ENCODE measurements around the gene SPDYE1.
A peak's percentile ranks its signal among the peaks of the same experiment; 100 is the strongest.

SPDYE1 gene

DNA sequence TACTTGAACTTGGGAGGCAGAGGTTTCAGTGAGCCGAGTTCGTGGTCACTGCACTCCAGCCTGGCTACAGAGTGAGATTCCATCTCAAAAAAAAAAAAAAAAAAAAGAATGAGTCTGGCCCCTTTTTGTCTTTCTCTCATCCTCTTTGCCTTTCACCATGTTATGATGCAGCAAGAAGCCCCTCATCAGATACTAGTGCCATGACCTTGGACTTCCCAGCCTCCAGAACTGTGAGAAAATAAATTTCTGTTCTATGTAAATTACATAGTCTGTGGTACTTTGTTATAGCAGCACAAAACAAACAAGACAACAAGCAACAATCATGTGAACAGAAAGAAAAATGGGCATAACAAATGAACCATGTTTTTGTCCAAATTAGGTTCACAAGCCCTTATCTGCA is 44.5 kb downstream of the SPDYE1 start:
- no peak overlapping the region for H2AFZ ChIP-seq (ENCODE audit: low read length)
- TF ChIP-seq, protein P1, sequence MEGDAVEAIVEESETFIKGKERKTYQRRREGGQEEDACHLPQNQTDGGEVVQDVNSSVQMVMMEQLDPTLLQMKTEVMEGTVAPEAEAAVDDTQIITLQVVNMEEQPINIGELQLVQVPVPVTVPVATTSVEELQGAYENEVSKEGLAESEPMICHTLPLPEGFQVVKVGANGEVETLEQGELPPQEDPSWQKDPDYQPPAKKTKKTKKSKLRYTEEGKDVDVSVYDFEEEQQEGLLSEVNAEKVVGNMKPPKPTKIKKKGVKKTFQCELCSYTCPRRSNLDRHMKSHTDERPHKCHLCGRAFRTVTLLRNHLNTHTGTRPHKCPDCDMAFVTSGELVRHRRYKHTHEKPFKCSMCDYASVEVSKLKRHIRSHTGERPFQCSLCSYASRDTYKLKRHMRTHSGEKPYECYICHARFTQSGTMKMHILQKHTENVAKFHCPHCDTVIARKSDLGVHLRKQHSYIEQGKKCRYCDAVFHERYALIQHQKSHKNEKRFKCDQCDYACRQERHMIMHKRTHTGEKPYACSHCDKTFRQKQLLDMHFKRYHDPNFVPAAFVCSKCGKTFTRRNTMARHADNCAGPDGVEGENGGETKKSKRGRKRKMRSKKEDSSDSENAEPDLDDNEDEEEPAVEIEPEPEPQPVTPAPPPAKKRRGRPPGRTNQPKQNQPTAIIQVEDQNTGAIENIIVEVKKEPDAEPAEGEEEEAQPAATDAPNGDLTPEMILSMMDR (conservative IDR thresholded peaks at IDR 0.05; ENCODE audit: low read length): no peak
- TF ChIP-seq EZH2phosphoT487 (IDR thresholded peaks at IDR 0.05; ENCODE audit: borderline replicate concordance): no peak
- H3K9me2 ChIP-seq (replicated peaks; ENCODE audit: low read depth, low read length): no peaks in the 10 kb centered on the region
- no peak overlapping the region for H3K4me3 ChIP-seq (ENCODE audit: low read length, poor library complexity, severe bottlenecking)
- no peaks in the 10 kb centered on the region for H3K36me3 ChIP-seq (ENCODE audit: insufficient read depth, low read length)
- H3K27me3 ChIP-seq (ENCODE audit: insufficient read depth, low read length, poor library complexity, severe bottlenecking): no peaks in the 10 kb centered on the region
- peaks cover 26% of the 10 kb centered on the region for H3K4me1 ChIP-seq (ENCODE audit: insufficient read depth, low read length, poor library complexity, severe bottlenecking)
- peaks cover 27% of the 10 kb centered on the region for H3K79me2 ChIP-seq (ENCODE audit: insufficient read depth, low read length)
- no peaks in the 10 kb centered on the region for H3K9me3 ChIP-seq (ENCODE audit: insufficient read depth, low read depth, low read length)
- no peak overlapping the region for H3K4me2 ChIP-seq (ENCODE audit: low read depth, low read length, poor library complexity, severe bottlenecking)
- H3K9ac ChIP-seq (ENCODE audit: low read depth, low read length, poor library complexity, severe bottlenecking): no peak overlapping the region
- 0 out of 2 replicates have a peak, but pooled peaks cover 3% of the 10 kb centered on the region for H3F3A ChIP-seq (ENCODE audit: low read depth)
- H4K20me1 ChIP-seq (ENCODE audit: insufficient read depth, low read length, poor library complexity, severe bottlenecking): peaks cover 20% of the 10 kb centered on the region

DNA sequence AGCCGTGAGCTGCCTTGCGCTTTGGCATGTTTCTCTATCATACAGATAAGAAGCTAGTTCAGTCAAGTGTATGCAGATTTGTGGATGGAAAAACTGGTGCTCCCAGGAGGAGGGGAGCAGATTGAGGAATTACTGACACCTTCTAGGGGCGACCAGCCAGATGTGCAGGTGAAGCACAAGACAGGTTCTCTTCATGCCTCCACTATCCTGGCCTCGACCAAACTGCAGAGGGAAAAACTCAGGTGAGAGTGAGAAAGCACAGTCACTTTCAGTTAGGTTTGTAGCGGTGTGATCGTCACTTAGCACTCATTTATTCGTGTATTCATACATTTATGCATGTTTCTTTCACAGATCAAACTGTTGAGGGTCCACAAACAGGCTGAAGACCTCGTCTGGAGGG is 46.2 kb downstream of the SPDYE1 start:
- H4K20me1 ChIP-seq (ENCODE audit: insufficient read depth, low read length, poor library complexity, severe bottlenecking): peaks cover 21% of the 10 kb centered on the region
- H3K27me3 ChIP-seq (ENCODE audit: insufficient read depth, low read length, poor library complexity, severe bottlenecking): no peaks in the 10 kb centered on the region
- H3K9me2 ChIP-seq (replicated peaks; ENCODE audit: low read depth, low read length): no peaks in the 10 kb centered on the region
- no peak for TF ChIP-seq EZH2phosphoT487 (IDR thresholded peaks at IDR 0.05; ENCODE audit: borderline replicate concordance)
- TF ChIP-seq, protein P1 (conservative IDR thresholded peaks at IDR 0.05; ENCODE audit: low read length): no peak
- H3F3A ChIP-seq (ENCODE audit: low read depth): 0 out of 2 replicates have a peak, but pooled peaks cover 3% of the 10 kb centered on the region
- H3K4me3 ChIP-seq (ENCODE audit: low read length, poor library complexity, severe bottlenecking): peak overlapping the region; percentile 95
- H3K36me3 ChIP-seq (ENCODE audit: insufficient read depth, low read length): no peaks in the 10 kb centered on the region
- peak overlapping the region; percentile 96 for H3K4me2 ChIP-seq (ENCODE audit: low read depth, low read length, poor library complexity, severe bottlenecking)
- peaks cover 36% of the 10 kb centered on the region for H3K4me1 ChIP-seq (ENCODE audit: insufficient read depth, low read length, poor library complexity, severe bottlenecking)
- no peaks in the 10 kb centered on the region for H3K9me3 ChIP-seq (ENCODE audit: insufficient read depth, low read depth, low read length)
- peaks cover 44% of the 10 kb centered on the region for H3K79me2 ChIP-seq (ENCODE audit: insufficient read depth, low read length)
- peak overlapping the region; percentile 91 for H2AFZ ChIP-seq (ENCODE audit: low read length)
- H3K9ac ChIP-seq (ENCODE audit: low read depth, low read length, poor library complexity, severe bottlenecking): peak overlapping the region; percentile 94

DNA sequence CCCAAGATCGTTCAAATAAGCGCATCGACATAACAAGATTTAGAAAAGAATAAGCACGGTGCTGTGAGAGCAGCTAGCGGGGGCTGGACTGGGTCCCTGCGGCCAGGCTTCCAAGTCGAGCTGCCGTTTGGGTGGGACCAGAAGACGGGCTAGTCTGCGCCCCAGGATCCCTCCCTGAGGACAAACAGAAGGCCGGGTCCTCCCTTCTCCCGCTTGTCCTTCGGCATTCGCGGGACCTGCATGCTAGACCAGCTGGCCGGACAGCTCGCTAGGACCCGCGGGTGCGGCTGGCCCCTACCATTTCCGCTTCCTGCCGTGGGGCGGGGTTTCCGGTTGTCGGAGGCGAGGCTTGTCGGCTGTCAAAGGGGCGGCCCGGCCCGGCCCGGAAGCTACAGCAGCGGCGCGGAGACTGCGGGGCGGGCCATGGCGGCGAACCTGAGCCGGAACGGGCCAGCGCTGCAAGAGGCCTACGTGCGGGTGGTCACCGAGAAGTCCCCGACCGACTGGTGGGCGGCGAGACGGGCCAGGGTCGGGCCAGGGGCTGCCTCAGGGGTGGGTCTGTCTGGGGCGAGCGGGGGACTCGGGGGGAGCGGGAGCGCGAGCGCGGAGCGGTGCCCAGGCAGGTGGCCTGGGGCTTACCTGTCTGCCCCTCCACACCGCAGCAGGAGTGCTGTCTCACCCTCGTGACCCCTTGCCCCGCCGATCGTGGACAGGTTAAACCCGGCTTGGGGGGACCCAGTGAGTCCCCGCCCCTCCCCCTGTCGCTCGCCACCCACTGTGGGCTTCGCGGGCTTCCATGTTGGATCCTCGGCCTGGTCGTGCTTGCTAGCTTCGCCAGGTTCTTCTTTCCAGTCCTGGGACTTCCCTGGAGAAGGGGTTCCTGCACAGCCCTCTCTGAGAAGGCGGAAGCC is 46.9 kb downstream of the SPDYE1 start, which contains the start of gene DBNL:
Gene DBNL (plus strand): TSS at position 388 of the 911 bp plus-strand sequence. CDS start 36 bp downstream, at position 424.
- H4K20me1 ChIP-seq (ENCODE audit: insufficient read depth, low read length, poor library complexity, severe bottlenecking): peaks cover 21% of the 10 kb centered on the region
- peak within 1 kb of the TSS; percentile 94 for H3K9ac ChIP-seq (ENCODE audit: low read depth, low read length, poor library complexity, severe bottlenecking)
- no peaks in the 10 kb centered on the region for H3K27me3 ChIP-seq (ENCODE audit: insufficient read depth, low read length, poor library complexity, severe bottlenecking)
- peak within 1 kb of the TSS; percentile 96 for H3K4me2 ChIP-seq (ENCODE audit: low read depth, low read length, poor library complexity, severe bottlenecking)
- TF ChIP-seq EZH2phosphoT487 (IDR thresholded peaks at IDR 0.05; ENCODE audit: borderline replicate concordance): no peak
- TF ChIP-seq, protein P1 (conservative IDR thresholded peaks at IDR 0.05; ENCODE audit: low read length): no peak
- H3K36me3 ChIP-seq (ENCODE audit: insufficient read depth, low read length): peaks cover under 1% of the 10 kb centered on the region; the same call in 1 of the 2 replicates
- peaks cover 50% of the 10 kb centered on the region for H3K79me2 ChIP-seq (ENCODE audit: insufficient read depth, low read length)
- 0 out of 2 replicates have a peak, but pooled peaks cover 3% of the 10 kb centered on the region for H3F3A ChIP-seq (ENCODE audit: low read depth)
- peak within 1 kb of the TSS; percentile 91 for H2AFZ ChIP-seq (ENCODE audit: low read length)
- peaks cover 36% of the 10 kb centered on the region for H3K4me1 ChIP-seq (ENCODE audit: insufficient read depth, low read length, poor library complexity, severe bottlenecking)
- H3K9me3 ChIP-seq (ENCODE audit: insufficient read depth, low read depth, low read length): no peaks in the 10 kb centered on the region
- H3K4me3 ChIP-seq (ENCODE audit: low read length, poor library complexity, severe bottlenecking): peak within 1 kb of the TSS; percentile 95
- H3K9me2 ChIP-seq (replicated peaks; ENCODE audit: low read depth, low read length): no peaks in the 10 kb centered on the region
